ENCODE results near the gene MDN1. TPM values are rescaled to one million over a fixed set of nuclear protein-coding genes. Genes with fewer than 3 reads are reported as not detected.

Gene MDN1
- total and polyA plus RNA-seq, 2 of the 8 experiments (the other 6 are each of a cell fraction or from before 2014, with no cell fraction given) = 53.5 to 179 TPM

GRCh38 chr6:89675949-89676748 lies 143.4 kb downstream of the MDN1 start:
- no peaks in the 10 kb centered on the region for H3K9me3 ChIP-seq (ENCODE audit: insufficient read depth in 2 of 2, low read depth in 1 of 2, low read length in 1 of 2)
- H3K27ac ChIP-seq (ENCODE audit: low read depth, low read length) = 0 out of 2 replicates have a peak overlapping the region, but pooled peaks have one; percentile 27
- H4K8ac ChIP-seq (ENCODE audit: extremely low read depth, insufficient read depth, low read length) = no peak overlapping the region
- no peak overlapping the region for H3K4ac ChIP-seq (replicated peaks; ENCODE audit: insufficient read length, low read depth, low read length)
- H3K9ac ChIP-seq (replicated peaks in 1 of 4; ENCODE audit: extremely low read depth in 1 of 4, low read depth in 3 of 4, low read length in 3 of 4) = no peak overlapping the region
- H2BK15ac ChIP-seq (ENCODE audit: low read length) = no peak overlapping the region
- H4K5ac ChIP-seq (ENCODE audit: insufficient read length, low read depth, low read length) = no peak overlapping the region
- H3K56ac ChIP-seq (replicated peaks; ENCODE audit: insufficient read length, low read depth, low read length) = no peak overlapping the region
- no peak for FAIRE-seq
- no peak overlapping the region for H2BK12ac ChIP-seq (ENCODE audit: low read depth, low read length)
- peaks cover 2% of the 10 kb centered on the region; the same call in 1 of the 2 replicates for H3K79me1 ChIP-seq (ENCODE audit: low read depth, low read length)
- H2AK5ac ChIP-seq (ENCODE audit: low read depth, low read length) = no peak overlapping the region
- POLR2A ChIA-PET (ENCODE audit: partially characterized antibody) = no interaction called here
- H3K14ac ChIP-seq (ENCODE audit: insufficient read length) = no peak overlapping the region
- no peak overlapping the region for H3K23ac ChIP-seq (ENCODE audit: insufficient read length)
- no peak overlapping the region for H4K91ac ChIP-seq (replicated peaks; ENCODE audit: insufficient read length, low read length)
- H3K23me2 ChIP-seq (ENCODE audit: low read depth, low read length) = no peaks in the 10 kb centered on the region
- 0 out of 4 replicates have a peak, but pooled peaks cover 0 to 4% of the 10 kb centered on the region in 2 experiments for H3K79me2 ChIP-seq (ENCODE audit: control insufficient read depth in 1 of 2, insufficient read depth in 2 of 2, low read length in 2 of 2)
- CTCF ChIA-PET (ENCODE audit: partially characterized antibody) = no interaction called here
- no peak for DNase-seq (ENCODE audit: low read depth in 1 of 2, low spot score in 2 of 2)
- no peak overlapping the region for H3K4me3 ChIP-seq (ENCODE audit: extremely low read depth in 1 of 4, insufficient read depth in 2 of 4, low read depth in 3 of 4, low read length in 4 of 4)
- 90% methylated on average over 7 of the region's 7 CpGs; no CpG with 5 or more reads in 1 of the 2 experiments for WGBS, 2 experiments (ENCODE audit: extremely low coverage in 1 of 2, insufficient coverage in 1 of 2, insufficient read length in 1 of 2, insufficient replicate concordance in 2 of 2, low coverage in 1 of 2, low lambda C conversion rate in 2 of 2, missing lambda C conversion rate in 1 of 2)
- H3K18ac ChIP-seq (ENCODE audit: extremely low read depth, low read length) = no peak overlapping the region
- H2BK5ac ChIP-seq (ENCODE audit: low read depth, low read length) = peak overlapping the region; percentile 31; the same call in 1 of the 2 replicates
- no peak overlapping the region for H2AFZ ChIP-seq (ENCODE audit: low read length)
- no peak overlapping the region for H3K4me2 ChIP-seq (ENCODE audit: insufficient read depth in 1 of 2, low read depth in 2 of 2, low read length in 2 of 2)
- no peak overlapping the region for H2BK120ac ChIP-seq (replicated peaks; ENCODE audit: low read depth, low read length)
- peaks cover 53 to 93% (median 79%) of the 10 kb centered on the region in 4 experiments for H3K36me3 ChIP-seq (ENCODE audit: control insufficient read depth in 2 of 4, insufficient read depth in 4 of 4, low read length in 3 of 4)
- peaks cover 12 to 26% (median 20%) of the 10 kb centered on the region in 4 experiments; a peak in 6 of 7 replicates for H3K4me1 ChIP-seq (replicated peaks in 1 of 4; ENCODE audit: control insufficient read depth in 3 of 4, insufficient read depth in 4 of 4, low read length in 3 of 4)
- no peak overlapping the region; the same call in 1 of the 2 replicates for H2BK20ac ChIP-seq (ENCODE audit: low read length)
- no peaks in the 10 kb centered on the region for H3K27me3 ChIP-seq (replicated peaks in 1 of 4; ENCODE audit: control insufficient read depth in 3 of 4, extremely low read depth in 1 of 4, insufficient read depth in 3 of 4, low read length in 3 of 4)
- no peaks in the 10 kb centered on the region for H4K20me1 ChIP-seq (replicated peaks in 1 of 2; ENCODE audit: control insufficient read depth in 1 of 2, insufficient read depth in 2 of 2, low read length in 2 of 2)
- TF ChIP-seq CTCF (IDR thresholded peaks at IDR 0.05; ENCODE audit: control extremely low read depth in 1 of 3, insufficient read depth in 1 of 3, low read depth in 1 of 3, low read length in 3 of 3) = no peak
- no peak for TF ChIP-seq EGR1 (IDR thresholded peaks at IDR 0.05; ENCODE audit: borderline replicate concordance, low read depth, low read length)
- no peak for TF ChIP-seq HDAC2 (IDR thresholded peaks at IDR 0.05; ENCODE audit: borderline replicate concordance in 1 of 2, low read depth in 2 of 2, low read length in 2 of 2)
- no peak for TF ChIP-seq CTBP2 (IDR thresholded peaks at IDR 0.05; ENCODE audit: borderline replicate concordance, insufficient read depth, insufficient read length, low read length)
- TF ChIP-seq ASH2L (IDR thresholded peaks at IDR 0.05; ENCODE audit: low read length) = no peak
- no peak for TF ChIP-seq BCL11A (IDR thresholded peaks at IDR 0.05; ENCODE audit: low read depth in 2 of 2, low read length in 2 of 2)
